Common myeloid progenitor, CD34-positive (primary cell): ENCODE results near the gene LIMS1.

ENCODE experiments used
- CTCF ChIA-PET: fragments of 350-600 bp; sonication (Branson Sonifier 250); formaldehyde crosslinking; loops from one replicate; lab custom pipeline; 2021; ENCODE audit warnings: antibody characterized with exemption; lab: Charles Lee
- POLR2A ChIA-PET: fragments of 350-600 bp; sonication (Branson Sonifier 250); formaldehyde crosslinking; loops from one replicate; lab custom pipeline; 2021; ENCODE audit warnings: antibody characterized with exemption; lab: Charles Lee
- DNase-seq, 3 donors: peaks; one replicate each; pipeline versions ENCODE4 v3.0.0 to v3.0.0-alpha.2; 2013
- H3K27ac ChIP-seq, 2 experiments: 1 replicate in 1 of 2; 2 replicates in 1 of 2; pipeline ENCODE4 v1.7.0; 2013; ENCODE audit warnings: inconsistent platforms in 2 of 2, low read length in 2 of 2, mild to moderate bottlenecking in 2 of 2, low read depth in 1 of 2, moderate library complexity in 1 of 2; ENCODE audit not compliant: severe bottlenecking in 2 of 2, insufficient read depth in 1 of 2, poor library complexity in 1 of 2
- H3K27me3 ChIP-seq, 5 experiments: replicated peaks in 2 of 5; 1 replicate in 3 of 5; 2 replicates in 2 of 5; pipeline versions ENCODE4 v1.6.1 to v1.7.0; 2013; ENCODE audit warnings: low read length in 4 of 5, mild to moderate bottlenecking in 2 of 5, moderate library complexity in 2 of 5, inconsistent platforms in 1 of 5; ENCODE audit not compliant: insufficient read depth in 5 of 5, control insufficient read depth in 4 of 5
- H3K36me3 ChIP-seq, 4 experiments: 1 replicate in 2 of 4; 2 replicates in 2 of 4; pipeline versions ENCODE4 v1.6.1 to v1.7.0; 2013; ENCODE audit warnings: low read length in 3 of 4, control low read depth in 1 of 4, mild to moderate bottlenecking in 1 of 4; ENCODE audit not compliant: control insufficient read depth in 4 of 4, insufficient read depth in 4 of 4
- H3K4me1 ChIP-seq, 4 experiments: 1 replicate in 3 of 4; 2 replicates in 1 of 4; pipeline versions ENCODE4 v1.6.1 to v1.7.1; 2013; ENCODE audit warnings: low read length in 3 of 4, mild to moderate bottlenecking in 3 of 4, control low read depth in 1 of 4, inconsistent platforms in 1 of 4, moderate library complexity in 1 of 4; ENCODE audit not compliant: control insufficient read depth in 4 of 4, insufficient read depth in 4 of 4; ENCODE audit errors: control extremely low read depth in 1 of 4
- H3K4me3 ChIP-seq, 7 experiments: 1 replicate in 4 of 7; 2 replicates in 3 of 7; pipeline versions ENCODE4 v1.5.1 to v1.7.0; 2013; ENCODE audit warnings: mild to moderate bottlenecking in 7 of 7, low read length in 6 of 7, moderate library complexity in 6 of 7, inconsistent platforms in 2 of 7, low read depth in 2 of 7, control low read depth in 1 of 7; ENCODE audit not compliant: insufficient read depth in 4 of 7, control insufficient read depth in 1 of 7; ENCODE audit errors: extremely low read depth in 1 of 7
- H3K9me3 ChIP-seq, 5 experiments: 1 replicate in 4 of 5; 2 replicates in 1 of 5; pipeline versions ENCODE4 v1.6.1 to v1.7.1; 2013; ENCODE audit warnings: low read length in 4 of 5, mild to moderate bottlenecking in 2 of 5, inconsistent platforms in 1 of 5, low read depth in 1 of 5, moderate library complexity in 1 of 5; ENCODE audit not compliant: control insufficient read depth in 4 of 5, insufficient read depth in 2 of 5; ENCODE audit errors: control extremely low read depth in 1 of 5
- WGBS: methylation state at CpG from one replicate; pipeline ENCODE4 v1.1.5; 2013; ENCODE audit not compliant: insufficient coverage; 5-methylcytosine and 5-hydroxymethylcytosine counted together

The LIMS1 gene

GRCh38 chr2:108632332-108633160 lies 98.3 kb downstream of the LIMS1 start:
- ChIA-PET POLR2A (interaction anchor here (0.7 to 1.5 kb wide), 3 partner anchors 11 to 37 kb away, joined by 3 to 4 read pairs (median 3); no protein-coding TSS in a partner anchor), CTCF (interaction anchor here (11.1 to 23.0 kb wide), 2 partner anchors 14 to 28 kb away, joined by 189 to 601 read pairs; no protein-coding TSS in a partner anchor)
- no peak overlapping the region for H3K27ac ChIP-seq
- H3K4me1 ChIP-seq = peaks cover 26 to 83% (median 66%) of the 10 kb centered on the region in 4 experiments
- H3K36me3 ChIP-seq = peaks cover 0 to 3% (median 0%) of the 10 kb centered on the region in 4 experiments
- no peaks in the 10 kb centered on the region for H3K9me3 ChIP-seq
- H3K27me3 ChIP-seq = no peaks in the 10 kb centered on the region
- H3K4me3 ChIP-seq = no peak overlapping the region
- WGBS = 96% methylated on average over 3 of the region's 5 CpGs
- DNase-seq = no peak

- H3K4me3 ChIP-seq = no peak overlapping the region
- peak in 1 of 3 donors; percentile 35 for DNase-seq
- peaks cover 26 to 89% (median 72%) of the 10 kb centered on the region in 4 experiments for H3K4me1 ChIP-seq
- no peak overlapping the region for H3K27ac ChIP-seq
- no peaks in the 10 kb centered on the region for H3K36me3 ChIP-seq
- ChIA-PET CTCF (interaction anchor here (0.7 to 23.0 kb wide), 4 partner anchors 15 to 49 kb away, joined by 3 to 601 read pairs (median 96); no protein-coding TSS in a partner anchor), POLR2A (interaction anchor here (0.7 to 1.5 kb wide), 3 partner anchors 12 to 36 kb away, joined by 3 to 4 read pairs (median 3); no protein-coding TSS in a partner anchor)
- no CpG with 5 or more reads among the region's 1 CpG for WGBS
- H3K27me3 ChIP-seq = no peaks in the 10 kb centered on the region
- no peaks in the 10 kb centered on the region for H3K9me3 ChIP-seq
Observed at GRCh38 chr2:108633409-108633808, 99.1 kb downstream of the LIMS1 start.

GRCh38 chr2:108634011-108634410 lies 99.7 kb downstream of the LIMS1 start:
- Histone ChIP-seq H3K9me3 (no peaks in the 10 kb centered on the region), H3K4me3 (no peak overlapping the region), H3K4me1 (peaks cover 26 to 85% (median 68%) of the 10 kb centered on the region in 4 experiments), H3K27me3 (no peaks in the 10 kb centered on the region), H3K36me3 (peaks cover 0 to 2% (median 0%) of the 10 kb centered on the region in 4 experiments), H3K27ac (peak overlapping the region in 1 of 2 experiments; percentile 27)
- no peak for DNase-seq
- ChIA-PET POLR2A (interaction anchor here (0.7 to 1.5 kb wide), 3 partner anchors 10 to 23 kb away, joined by 3 to 5 read pairs (median 4); no protein-coding TSS in a partner anchor), CTCF (interaction anchor here (0.7 to 23.0 kb wide), 6 partner anchors 9 to 77 kb away, joined by 3 to 601 read pairs (median 5); no protein-coding TSS in a partner anchor)

- no peak for DNase-seq
- Histone ChIP-seq H3K27me3 (no peaks in the 10 kb centered on the region), H3K9me3 (no peaks in the 10 kb centered on the region), H3K4me1 (peaks cover 26 to 79% (median 65%) of the 10 kb centered on the region in 4 experiments), H3K27ac (peak overlapping the region in 1 of 2 experiments; percentile 27), H3K36me3 (peaks cover 0 to 4% (median 0%) of the 10 kb centered on the region in 4 experiments), H3K4me3 (no peak overlapping the region)
- POLR2A ChIA-PET = interaction anchor here (0.7 to 1.5 kb wide), 2 partner anchors 9 to 24 kb away, joined by 4 to 5 read pairs; no protein-coding TSS in a partner anchor
- WGBS = 89% methylated on average over 6 of the region's 10 CpGs
- CTCF ChIA-PET = interaction anchor here (1.1 to 23.0 kb wide), 6 partner anchors 8 to 77 kb away, joined by 3 to 601 read pairs (median 28); no protein-coding TSS in a partner anchor
Observed at GRCh38 chr2:108634576-108635160, 100.4 kb downstream of the LIMS1 start.

- WGBS = 91% methylated on average over 7 of the region's 13 CpGs
- Histone ChIP-seq H3K36me3 (peaks cover 0 to 4% (median 0%) of the 10 kb centered on the region in 4 experiments), H3K9me3 (no peaks in the 10 kb centered on the region), H3K27me3 (no peaks in the 10 kb centered on the region), H3K27ac (no peak overlapping the region), H3K4me1 (peaks cover 29 to 85% (median 73%) of the 10 kb centered on the region in 4 experiments), H3K4me3 (no peak overlapping the region)
- CTCF ChIA-PET = interaction anchor here (0.7 to 23.0 kb wide), 23 partner anchors 11 to 285 kb away, joined by 3 to 601 read pairs (median 8); no protein-coding TSS in a partner anchor
- DNase-seq = no peak
- POLR2A ChIA-PET = interaction anchor here (0.5 to 1.9 kb wide), 4 partner anchors 15 to 59 kb away, joined by 3 to 10 read pairs (median 3); no protein-coding TSS in a partner anchor
Observed at GRCh38 chr2:108635630-108636354, 101.5 kb downstream of the LIMS1 start.

- Histone ChIP-seq H3K27me3 (no peaks in the 10 kb centered on the region), H3K4me3 (peak overlapping the region in 3 of 7 experiments; percentile 6 to 42 (median 31)), H3K27ac (peak overlapping the region; percentile 65 to 75), H3K4me1 (peaks cover 38 to 83% (median 70%) of the 10 kb centered on the region in 4 experiments), H3K9me3 (no peaks in the 10 kb centered on the region), H3K36me3 (peaks cover 0 to 4% (median 0%) of the 10 kb centered on the region in 4 experiments)
- peak in 2 of 3 donors; percentile 61 to 76 for DNase-seq
- CTCF ChIA-PET = interaction anchor here (1.2 to 23.0 kb wide), 17 partner anchors 9 to 287 kb away, joined by 3 to 601 read pairs (median 9); partner anchors contain the start of gene RANBP2
- WGBS = 5% methylated on average over 3 of the region's 4 CpGs
- POLR2A ChIA-PET = interaction anchor here (0.6 to 1.9 kb wide), 6 partner anchors 10 to 81 kb away, joined by 3 to 10 read pairs (median 4); partner anchors contain the start of gene RANBP2
Observed at GRCh38 chr2:108637304-108637669, 103.0 kb downstream of the LIMS1 start.
